Mammary epithelial cell (primary cell): Measurements from ENCODE around the gene TRIM23.

ENCODE experiments used
- CTCF ChIP-seq, 2 donors: IDR thresholded peaks in 1 of 2; conservative IDR thresholded peaks in 1 of 2; 2 replicates each; pipeline ENCODE4 v1.5.1; 2011 to 2012; ENCODE audit warnings: inconsistent platforms in 2 of 2, low read length in 2 of 2, mild to moderate bottlenecking in 2 of 2, control low read depth in 1 of 2, low read depth in 1 of 2; ENCODE audit not compliant: insufficient read depth in 1 of 2; ENCODE audit errors: extremely low read depth in 1 of 2
- EZH2 ChIP-seq: IDR thresholded peaks from 2 replicates; pipeline ENCODE4 v1.6.1; 2012; ENCODE audit warnings: low read length, inconsistent platforms, borderline replicate concordance

GRCh38 chr5:65663804-65664521, 39.8 kb upstream of the TRIM23 start:
- TF ChIP-seq EZH2 (no peak), CTCF (conservative IDR thresholded peaks at IDR 0.05 in 1 of 2, IDR thresholded peaks at IDR 0.05 in 1 of 2; ENCODE audit: extremely low read depth in 1 of 2, insufficient read depth in 1 of 2, low read depth in 1 of 2, low read length in 2 of 2) (peak; percentile 48 to 51)
